IPS DF 6.9 (cell line): ENCODE measurements around the gene DCAF16.
A peak's percentile ranks its signal among the peaks of the same experiment; 100 is the strongest.

ENCODE experiments used
- DNase-seq: peaks from one replicate; pipeline ENCODE4 v3.0.0-alpha.2; 2013; ENCODE audit warnings: low read depth, low spot score
- H3K27ac ChIP-seq: one replicate; pipeline ENCODE4 v1.5.1; 2013; ENCODE audit warnings: low read length, control low read depth
- H3K27me3 ChIP-seq: 2 replicates; pipeline ENCODE4 v1.6.1; 2013; ENCODE audit warnings: mild to moderate bottlenecking, low read length; ENCODE audit not compliant: control insufficient read depth, insufficient read depth
- H3K36me3 ChIP-seq: 2 replicates; pipeline ENCODE4 v1.6.1; 2013; ENCODE audit warnings: low read length; ENCODE audit not compliant: control insufficient read depth, insufficient read depth
- H3K4me1 ChIP-seq: 2 replicates; pipeline ENCODE4 v1.6.1; 2013; ENCODE audit warnings: low read length; ENCODE audit not compliant: control insufficient read depth, insufficient read depth
- H3K4me3 ChIP-seq: 2 replicates; pipeline ENCODE4 v1.5.1; 2013; ENCODE audit warnings: mild to moderate bottlenecking, low read length
- H3K9me3 ChIP-seq: 2 replicates; pipeline ENCODE4 v1.6.1; 2013; ENCODE audit warnings: low read length, inconsistent platforms; ENCODE audit not compliant: control insufficient read depth, insufficient read depth
- WGBS: extraction: QIAGEN DNeasy Blood & Tissue Kit; methylation state at CpG from one replicate; pipeline ENCODE4 v1.1.7; 2013; ENCODE audit warnings: mixed read lengths, missing lambda C conversion rate; ENCODE audit not compliant: insufficient read length, insufficient coverage; 5-methylcytosine and 5-hydroxymethylcytosine counted together

The DCAF16 gene

DNA sequence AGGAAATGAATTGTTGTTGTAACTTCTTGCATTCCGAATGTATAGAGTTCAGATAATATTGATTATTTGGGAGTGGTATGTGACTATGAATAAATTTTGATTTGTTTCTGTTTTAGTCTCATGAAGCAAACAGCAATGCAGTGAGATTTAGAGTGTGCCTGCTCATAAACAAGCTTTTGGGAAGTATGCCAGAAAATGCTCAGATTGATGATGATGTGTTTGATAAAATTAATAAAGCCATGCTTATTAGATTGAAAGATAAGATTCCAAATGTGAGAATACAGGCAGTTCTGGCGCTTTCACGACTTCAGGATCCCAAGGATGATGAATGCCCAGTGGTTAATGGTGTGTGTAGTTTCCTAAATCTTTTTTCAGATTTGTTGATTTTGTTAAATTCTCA lies 2.2 kb upstream of the DCAF16 start:
- no peak for DNase-seq
- WGBS = no CpG with 5 or more reads among the region's 3 CpGs
- H3K27me3 ChIP-seq = no peaks in the 10 kb centered on the region
- H3K4me3 ChIP-seq = no peak overlapping the region
- no peaks in the 10 kb centered on the region for H3K4me1 ChIP-seq
- H3K9me3 ChIP-seq = no peaks in the 10 kb centered on the region
- H3K36me3 ChIP-seq = no peaks in the 10 kb centered on the region; the same call in 1 of the 2 replicates
- H3K27ac ChIP-seq = no peak overlapping the region

DNA sequence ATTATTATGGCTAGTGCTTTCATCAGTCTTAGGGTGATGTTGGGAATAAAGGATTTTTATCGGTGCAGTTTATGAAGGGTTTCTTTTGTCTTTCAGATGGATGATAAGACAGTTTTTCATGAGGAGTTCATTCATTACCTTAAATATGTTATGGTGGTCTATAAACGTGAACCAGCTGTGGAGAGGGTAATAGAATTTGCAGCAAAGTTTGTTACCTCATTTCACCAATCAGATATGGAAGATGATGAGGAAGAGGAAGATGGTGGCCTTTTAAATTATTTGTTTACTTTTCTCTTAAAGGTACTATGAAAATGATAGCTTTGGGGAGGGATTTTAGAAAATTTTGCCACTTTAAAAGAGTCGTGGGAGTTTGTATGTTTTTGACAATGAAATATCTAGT lies 1.6 kb upstream of the DCAF16 start:
- H3K4me3 ChIP-seq = no peak overlapping the region; the same call in 1 of the 2 replicates
- no peaks in the 10 kb centered on the region; the same call in 1 of the 2 replicates for H3K36me3 ChIP-seq
- DNase-seq = no peak
- WGBS = 100% methylated on average over 2 of the region's 3 CpGs
- H3K27me3 ChIP-seq = no peaks in the 10 kb centered on the region
- no peak overlapping the region for H3K27ac ChIP-seq
- no peaks in the 10 kb centered on the region for H3K9me3 ChIP-seq
- no peaks in the 10 kb centered on the region; the same call in 1 of the 2 replicates for H3K4me1 ChIP-seq

- WGBS = no CpG with 5 or more reads among the region's 48 CpGs
- Histone ChIP-seq H3K27me3 (no peaks in the 10 kb centered on the region), H3K4me1 (no peaks in the 10 kb centered on the region; the same call in 1 of the 2 replicates), H3K4me3 (peak overlapping the region; percentile 81), H3K9me3 (no peaks in the 10 kb centered on the region), H3K36me3 (no peaks in the 10 kb centered on the region), H3K27ac (no peak overlapping the region)
- no peak for DNase-seq
These were observed 584 bp upstream of the DCAF16 start for GRCh38 chr4:17811078-17811603.

GRCh38 chr4:17809667-17810066 lies 890 bp downstream of the DCAF16 start:
- H3K9me3 ChIP-seq = no peaks in the 10 kb centered on the region
- H3K4me1 ChIP-seq = no peaks in the 10 kb centered on the region; the same call in 1 of the 2 replicates
- no peaks in the 10 kb centered on the region for H3K27me3 ChIP-seq
- H3K4me3 ChIP-seq = peak overlapping the region; percentile 81; the same call in 1 of the 2 replicates
- no peak for DNase-seq
- H3K36me3 ChIP-seq = peaks cover 2% of the 10 kb centered on the region; the same call in 1 of the 2 replicates
- WGBS = no CpG with 5 or more reads among the region's 7 CpGs
- H3K27ac ChIP-seq = no peak overlapping the region

DNA sequence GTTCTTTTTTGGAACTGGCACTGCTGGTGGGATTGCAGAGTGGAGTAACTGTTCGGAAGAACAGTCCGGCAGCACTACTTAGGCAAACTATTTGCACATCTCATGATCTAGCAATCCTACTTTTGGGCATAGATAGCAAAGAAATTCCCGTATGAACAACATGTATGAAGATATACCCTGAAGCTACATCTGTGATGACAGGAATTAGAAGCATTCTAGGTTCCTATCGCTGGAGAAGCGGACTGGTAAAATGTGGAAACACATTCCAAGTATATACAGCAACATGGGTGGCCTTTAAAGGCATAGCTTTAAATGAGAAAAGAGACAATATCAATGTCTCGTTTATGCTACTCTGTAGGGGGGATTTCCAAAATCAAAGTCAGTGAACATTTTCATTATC lies 3.1 kb downstream of the DCAF16 start:
- H3K27ac ChIP-seq = no peak overlapping the region
- no peaks in the 10 kb centered on the region; the same call in 1 of the 2 replicates for H3K4me1 ChIP-seq
- no peaks in the 10 kb centered on the region for H3K27me3 ChIP-seq
- no peak for DNase-seq
- H3K36me3 ChIP-seq = peaks cover 18% of the 10 kb centered on the region; the same call in 1 of the 2 replicates
- whole genome bisulfite sequencing = no CpG with 5 or more reads among the region's 6 CpGs
- no peaks in the 10 kb centered on the region for H3K9me3 ChIP-seq
- no peak overlapping the region for H3K4me3 ChIP-seq

GRCh38 chr4:17805580-17806155 lies 4.9 kb downstream of the DCAF16 start:
- Histone ChIP-seq H3K27me3 (no peaks in the 10 kb centered on the region), H3K4me1 (no peaks in the 10 kb centered on the region; the same call in 1 of the 2 replicates), H3K36me3 (peaks cover 18% of the 10 kb centered on the region; the same call in 1 of the 2 replicates), H3K9me3 (no peaks in the 10 kb centered on the region), H3K27ac (no peak overlapping the region), H3K4me3 (no peak overlapping the region)
- no peak for DNase-seq
- no CpG with 5 or more reads among the region's 3 CpGs for WGBS

DNA sequence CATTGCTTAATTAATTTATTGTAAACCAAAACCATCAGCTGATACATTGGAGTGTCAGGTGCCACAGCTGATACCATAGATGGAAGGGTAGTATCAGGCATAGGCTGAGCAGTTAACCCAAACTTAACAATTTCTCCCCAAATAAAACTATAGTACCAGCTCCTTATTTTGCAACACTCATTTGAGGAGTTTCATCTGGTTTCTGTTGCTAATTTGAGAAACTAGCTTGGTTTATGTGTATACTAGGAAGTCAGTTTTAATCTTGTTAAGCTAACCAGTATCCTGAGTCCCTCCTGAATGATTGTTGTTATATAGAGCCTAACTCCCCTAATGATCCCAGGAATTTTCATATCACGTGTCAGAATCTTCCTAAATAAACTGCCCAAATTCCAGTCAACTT lies 12.7 kb downstream of the DCAF16 start:
- Histone ChIP-seq H3K27me3 (no peaks in the 10 kb centered on the region), H3K4me1 (no peaks in the 10 kb centered on the region), H3K9me3 (no peaks in the 10 kb centered on the region), H3K27ac (no peak overlapping the region), H3K36me3 (no peaks in the 10 kb centered on the region), H3K4me3 (no peak overlapping the region)
- no CpG with 5 or more reads among the region's 1 CpG for WGBS
- DNase-seq = no peak

- no CpG with 5 or more reads among the region's 1 CpG for WGBS
These were observed 15.8 kb downstream of the DCAF16 start for GRCh38 chr4:17794730-17795129.

GRCh38 chr4:17788956-17789355 lies 21.6 kb downstream of the DCAF16 start:
- DNase-seq = no peak
- Histone ChIP-seq H3K27me3 (no peaks in the 10 kb centered on the region), H3K4me3 (no peak overlapping the region), H3K27ac (no peak overlapping the region), H3K9me3 (no peaks in the 10 kb centered on the region), H3K36me3 (no peaks in the 10 kb centered on the region), H3K4me1 (no peaks in the 10 kb centered on the region)

More at GRCh38 chr4:17794730-17795129, 15.8 kb downstream of the DCAF16 start:
- no peak overlapping the region for H3K27ac ChIP-seq
- H3K27me3 ChIP-seq = no peaks in the 10 kb centered on the region
- H3K4me3 ChIP-seq = no peak overlapping the region
- H3K9me3 ChIP-seq = no peaks in the 10 kb centered on the region
- DNase-seq = no peak
- H3K4me1 ChIP-seq = no peaks in the 10 kb centered on the region
- no peaks in the 10 kb centered on the region for H3K36me3 ChIP-seq

DNA sequence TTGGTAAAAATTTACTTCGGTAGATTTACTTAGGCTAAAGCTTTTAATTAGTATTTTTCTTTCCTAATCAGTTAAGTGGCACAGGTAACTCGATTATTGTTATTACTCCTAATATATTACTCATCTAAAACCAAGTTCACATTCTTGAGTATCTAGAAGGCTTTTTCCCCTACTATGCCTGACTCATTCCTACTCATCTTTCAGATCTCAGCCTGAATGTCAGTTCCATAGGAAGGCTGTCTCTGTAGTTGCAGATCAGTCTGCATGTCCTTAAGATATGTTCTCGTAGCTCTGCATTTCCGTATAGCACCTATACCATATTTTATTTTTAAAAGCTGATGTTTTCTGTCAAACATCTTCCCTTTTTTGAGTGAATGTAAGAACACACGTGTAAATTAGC lies 23.2 kb downstream of the DCAF16 start:
- no CpG with 5 or more reads among the region's 5 CpGs for WGBS
- DNase-seq = no peak
- no peaks in the 10 kb centered on the region for H3K4me1 ChIP-seq
- no peaks in the 10 kb centered on the region for H3K36me3 ChIP-seq
- peaks cover 4% of the 10 kb centered on the region; the same call in 1 of the 2 replicates for H3K27me3 ChIP-seq
- no peaks in the 10 kb centered on the region for H3K9me3 ChIP-seq
- no peak overlapping the region for H3K27ac ChIP-seq
- no peak overlapping the region for H3K4me3 ChIP-seq

GRCh38 chr4:17786567-17786966 lies 24.0 kb downstream of the DCAF16 start:
- H3K36me3 ChIP-seq = no peaks in the 10 kb centered on the region
- DNase-seq = no peak
- H3K27me3 ChIP-seq = peaks cover 10% of the 10 kb centered on the region; the same call in 1 of the 2 replicates
- WGBS = no CpG with 5 or more reads among the region's 5 CpGs
- H3K27ac ChIP-seq = no peak overlapping the region
- no peak overlapping the region for H3K4me3 ChIP-seq
- peaks cover 3% of the 10 kb centered on the region; the same call in 1 of the 2 replicates for H3K4me1 ChIP-seq
- H3K9me3 ChIP-seq = no peaks in the 10 kb centered on the region
